GM12801 (cell line): Measurements from ENCODE around the gene GOLGA1.

Source experiments
- TF ChIP-seq, protein P1 (sequence below): IDR thresholded peaks from one replicate; pipeline ENCODE4 v1.5.1; 2011; ENCODE audit warnings: control low read depth; ENCODE audit not compliant: insufficient read length; ENCODE audit errors: extremely low read depth

The GOLGA1 gene

DNA sequence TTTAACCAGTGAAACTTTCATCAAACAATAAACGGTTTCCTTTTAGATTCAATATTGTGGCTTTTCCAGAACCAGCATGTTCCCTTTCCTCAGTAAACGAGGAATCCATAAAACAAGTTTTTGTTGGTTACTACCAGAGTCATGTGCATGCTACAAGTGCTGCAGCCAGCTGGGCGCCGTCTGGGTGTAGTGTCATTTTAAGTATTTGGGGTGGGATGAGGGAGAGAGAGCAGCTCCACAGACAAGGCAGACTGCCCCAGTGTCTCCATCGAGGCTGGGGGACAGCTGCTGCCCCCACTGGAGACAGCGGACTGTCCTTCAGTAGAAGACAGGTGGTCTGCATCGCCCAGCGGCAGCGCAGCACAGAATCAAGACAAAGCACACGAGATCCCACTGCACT, 61.7 kb downstream of the GOLGA1 start:
- TF ChIP-seq, protein P1, sequence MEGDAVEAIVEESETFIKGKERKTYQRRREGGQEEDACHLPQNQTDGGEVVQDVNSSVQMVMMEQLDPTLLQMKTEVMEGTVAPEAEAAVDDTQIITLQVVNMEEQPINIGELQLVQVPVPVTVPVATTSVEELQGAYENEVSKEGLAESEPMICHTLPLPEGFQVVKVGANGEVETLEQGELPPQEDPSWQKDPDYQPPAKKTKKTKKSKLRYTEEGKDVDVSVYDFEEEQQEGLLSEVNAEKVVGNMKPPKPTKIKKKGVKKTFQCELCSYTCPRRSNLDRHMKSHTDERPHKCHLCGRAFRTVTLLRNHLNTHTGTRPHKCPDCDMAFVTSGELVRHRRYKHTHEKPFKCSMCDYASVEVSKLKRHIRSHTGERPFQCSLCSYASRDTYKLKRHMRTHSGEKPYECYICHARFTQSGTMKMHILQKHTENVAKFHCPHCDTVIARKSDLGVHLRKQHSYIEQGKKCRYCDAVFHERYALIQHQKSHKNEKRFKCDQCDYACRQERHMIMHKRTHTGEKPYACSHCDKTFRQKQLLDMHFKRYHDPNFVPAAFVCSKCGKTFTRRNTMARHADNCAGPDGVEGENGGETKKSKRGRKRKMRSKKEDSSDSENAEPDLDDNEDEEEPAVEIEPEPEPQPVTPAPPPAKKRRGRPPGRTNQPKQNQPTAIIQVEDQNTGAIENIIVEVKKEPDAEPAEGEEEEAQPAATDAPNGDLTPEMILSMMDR, result no peak

DNA sequence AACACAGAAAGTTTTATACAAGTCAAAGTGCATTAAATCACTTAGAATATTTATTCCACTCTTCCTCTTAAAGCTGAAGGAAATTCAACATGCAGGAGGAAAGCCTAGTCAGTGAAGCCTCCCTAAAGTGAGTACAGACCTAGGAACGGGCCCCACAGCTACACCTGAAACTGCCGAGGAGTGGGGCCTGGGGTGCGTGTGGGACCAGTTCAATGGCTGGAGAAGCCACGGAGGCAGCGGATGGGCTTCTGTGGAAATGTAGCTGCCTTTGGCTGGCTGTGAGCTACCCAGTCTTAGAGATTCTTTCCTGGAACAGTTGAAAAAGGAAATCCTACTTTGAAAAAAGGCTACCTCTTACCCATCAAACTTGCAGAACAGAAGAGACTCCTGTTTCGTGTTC, 62.4 kb downstream of the GOLGA1 start:
- TF ChIP-seq, protein P1, result no peak

DNA sequence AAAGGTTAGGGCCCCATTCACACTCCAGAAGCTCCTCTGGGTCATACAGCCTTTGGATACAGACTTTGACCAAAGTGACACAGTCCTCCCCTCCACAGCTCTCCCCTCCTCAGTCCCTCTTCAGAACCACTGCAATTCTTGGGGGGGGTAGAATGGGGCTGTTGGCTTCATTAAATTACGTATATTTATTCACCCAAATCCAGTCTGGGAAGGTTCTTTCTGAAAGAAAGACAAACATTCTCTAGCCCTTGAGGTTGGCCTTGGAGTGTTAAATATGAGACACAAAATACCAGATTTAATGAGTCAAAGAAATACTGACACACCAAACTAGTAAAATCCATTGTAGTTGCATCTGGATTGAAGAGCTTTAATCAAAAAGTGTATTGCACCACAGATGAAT, 62.9 kb downstream of the GOLGA1 start:
- TF ChIP-seq, protein P1, result no peak

DNA sequence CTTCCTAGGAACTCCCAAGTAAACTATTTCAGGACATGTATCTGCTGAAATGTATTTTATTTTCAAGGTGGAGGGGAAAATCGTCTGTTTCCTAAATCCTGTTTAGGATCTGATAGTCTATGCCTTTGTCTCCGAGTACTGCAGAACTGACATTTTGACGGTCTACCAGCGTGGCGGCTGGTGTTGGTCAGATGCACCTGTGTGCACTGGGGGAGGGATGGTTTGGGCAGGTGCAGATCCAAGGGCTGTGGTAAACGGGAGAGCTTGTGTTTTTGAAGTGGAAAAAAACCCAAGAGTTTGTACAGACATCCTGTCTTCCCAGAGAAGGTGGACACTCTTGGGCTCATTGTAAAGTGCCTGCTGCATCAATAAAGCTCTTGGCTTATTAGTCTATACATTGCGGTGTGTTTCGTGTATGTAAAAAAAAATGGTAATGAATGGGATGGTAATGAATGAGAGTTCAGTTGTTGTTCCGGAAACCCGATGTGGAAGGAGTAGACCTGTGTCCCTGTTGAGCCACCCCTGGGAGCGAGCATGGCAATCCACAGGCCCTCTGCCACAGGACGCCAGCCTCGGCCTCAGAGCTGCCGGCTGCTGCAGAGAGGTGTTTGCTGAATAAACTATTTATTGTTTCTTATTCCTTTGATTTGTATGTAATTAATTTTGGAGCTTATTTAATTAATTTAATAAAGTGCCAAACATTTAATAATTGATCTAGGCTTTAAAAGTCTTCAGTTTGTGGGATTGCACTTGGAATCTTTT, 63.7 kb downstream of the GOLGA1 start:
- TF ChIP-seq, protein P1, result no peak

DNA sequence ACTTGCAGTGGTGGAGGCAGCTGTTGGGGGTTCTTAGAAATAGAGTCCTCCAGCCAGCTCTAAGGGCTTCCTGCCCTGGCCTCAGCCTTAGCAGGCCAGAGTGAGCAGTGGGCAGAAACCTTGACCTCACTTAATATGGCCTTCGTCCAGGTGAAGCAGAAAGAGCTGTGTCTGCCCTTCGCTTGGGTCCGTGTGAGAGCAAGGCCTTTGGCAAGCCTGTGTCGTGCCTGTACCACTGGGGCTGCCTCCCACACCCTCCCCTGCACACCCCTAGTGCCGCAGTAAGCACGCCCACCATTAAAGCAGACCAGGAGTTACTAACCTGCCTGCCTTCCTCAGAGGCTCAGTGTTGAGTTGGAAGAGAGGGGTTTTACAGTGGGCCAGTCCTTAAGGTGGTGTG, 65.4 kb downstream of the GOLGA1 start:
- TF ChIP-seq, protein P1, result no peak

DNA sequence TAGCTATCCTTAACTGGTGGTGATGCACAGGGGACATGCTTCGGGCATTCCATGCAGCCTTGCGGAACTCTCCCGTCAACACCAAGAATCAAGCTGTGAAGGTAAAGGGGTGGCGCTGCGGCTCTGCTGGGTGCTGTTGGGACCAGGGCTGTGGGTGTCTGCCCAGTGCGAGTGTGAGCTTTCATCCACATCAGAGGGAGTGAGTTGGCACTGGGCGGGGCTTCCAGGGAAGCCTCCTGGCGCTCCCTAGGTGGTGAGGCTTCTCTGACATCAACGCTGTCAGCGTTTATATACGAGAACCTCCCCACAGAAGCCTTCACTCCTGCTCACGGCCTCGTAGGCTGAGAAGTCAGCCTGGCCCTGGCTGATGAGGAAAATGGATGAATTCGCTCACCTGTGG, 67.2 kb downstream of the GOLGA1 start:
- TF ChIP-seq, protein P1, result no peak

DNA sequence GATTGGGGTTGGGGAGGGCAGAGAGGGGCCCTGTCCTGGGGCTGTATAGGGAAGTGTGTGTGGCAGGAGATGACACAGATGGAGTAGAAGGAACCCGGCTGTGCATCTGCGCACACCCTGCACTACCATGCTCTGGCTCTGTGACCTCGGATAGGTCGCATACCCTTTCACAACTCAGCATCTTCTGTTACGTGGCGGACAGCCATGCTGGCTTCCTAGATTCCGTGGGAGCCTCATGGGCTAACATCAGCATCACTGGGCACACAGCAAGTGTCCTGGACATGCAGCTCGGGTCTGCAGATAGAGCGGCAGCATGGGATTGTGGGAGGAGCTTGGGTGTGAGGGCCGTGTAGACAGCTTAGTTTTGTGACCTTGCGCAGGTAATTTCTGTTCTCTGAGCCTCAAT, 69.7 kb downstream of the GOLGA1 start:
- TF ChIP-seq, protein P1, result no peak

GRCh38 chr9:124870723-124871122, 70.2 kb downstream of the GOLGA1 start:
- TF ChIP-seq, protein P1, result no peak
